Stimulated activated CD4-positive, alpha-beta T cell treated with anti-CD3 and anti-CD28 coated beads, Interleukin-1b, Interleukin-23, amount 100 ng/mL, for 48 hours (primary cell): Measurements from ENCODE around the gene PKD1L1.
"Not testable (repeated sequence)": the region's sequence is repeated elsewhere in the genome, so short reads cannot be mapped to it uniquely, and the experiment has no call there.

Source experiments
- DNase-seq: peaks from one replicate; pipeline ENCODE4 v3.0.0-alpha.2; 2020

The PKD1L1 gene

GRCh38 chr7:47813620-47814260 lies 134.5 kb downstream of the PKD1L1 start:
- DNase-seq, result no peak

GRCh38 chr7:47812429-47813136 lies 135.7 kb downstream of the PKD1L1 start:
- no peak for DNase-seq

GRCh38 chr7:47811632-47812380 lies 136.5 kb downstream of the PKD1L1 start:
- DNase-seq, result no peak

GRCh38 chr7:47809387-47809786 lies 138.9 kb downstream of the PKD1L1 start:
- DNase-seq, result no peak

DNA sequence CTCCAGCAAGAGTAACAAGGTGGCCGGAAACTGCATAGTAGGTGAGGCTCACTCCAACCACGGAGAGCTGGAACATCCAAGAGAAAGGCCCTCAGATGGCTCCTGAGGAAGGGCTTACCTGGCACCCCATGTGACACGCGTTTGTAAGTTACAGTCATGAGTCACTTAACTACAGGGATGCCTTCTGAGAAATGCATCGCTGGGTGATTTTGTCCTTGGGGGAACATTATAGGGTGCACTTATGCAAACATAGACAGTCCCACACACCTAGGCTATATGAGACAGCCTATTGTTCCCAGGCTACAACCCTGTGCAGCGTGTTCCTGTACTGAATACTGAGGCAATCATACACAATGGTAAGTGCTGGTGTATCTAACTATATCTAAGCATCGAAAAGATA lies 139.9 kb downstream of the PKD1L1 start:
- no peak for DNase-seq

DNA sequence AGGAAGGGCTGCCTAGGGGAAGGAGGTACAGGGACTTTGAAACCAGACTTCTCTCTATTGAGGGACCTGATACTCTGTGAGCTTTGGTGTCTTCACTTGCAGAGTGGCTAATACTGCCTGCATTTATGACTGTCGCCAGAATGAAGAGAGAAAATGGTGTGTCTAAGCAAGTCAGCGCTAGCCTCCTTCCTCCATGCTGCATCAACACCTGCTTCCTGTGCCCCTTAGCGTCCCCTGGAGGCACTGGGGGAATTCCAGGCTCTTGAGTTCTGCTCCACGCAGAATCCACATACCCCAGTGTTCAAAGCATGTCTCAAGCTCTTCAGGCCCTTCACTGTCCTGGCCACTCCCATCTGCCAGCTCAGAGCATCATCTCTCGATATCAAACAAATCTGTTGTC lies 140.5 kb downstream of the PKD1L1 start:
- DNase-seq, result no peak

- DNase-seq, result no peak
These were observed 141.1 kb downstream of the PKD1L1 start for GRCh38 chr7:47807126-47807525.

DNA sequence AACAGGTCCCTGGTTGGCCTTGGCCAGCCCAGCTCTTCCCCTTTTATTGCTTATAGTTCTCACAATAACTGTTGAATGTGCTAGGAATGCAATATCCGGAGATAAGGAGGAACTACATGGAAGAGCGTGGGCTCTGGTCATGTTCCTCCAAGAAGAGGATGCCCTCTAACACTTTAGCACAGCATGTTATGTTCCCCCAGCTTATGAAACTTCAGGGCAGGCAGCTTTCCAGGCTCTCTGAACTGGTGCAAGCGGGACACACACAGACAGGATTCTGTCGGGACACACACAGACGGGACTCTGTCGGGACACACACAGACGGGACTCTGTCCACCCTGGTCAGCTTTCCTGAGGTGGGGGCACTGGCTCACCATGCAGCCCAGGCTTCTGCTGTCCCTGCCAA lies 141.6 kb downstream of the PKD1L1 start:
- DNase-seq, result no peak

- DNase-seq, result no peak
These were observed 143.3 kb downstream of the PKD1L1 start for GRCh38 chr7:47804767-47805545.

DNA sequence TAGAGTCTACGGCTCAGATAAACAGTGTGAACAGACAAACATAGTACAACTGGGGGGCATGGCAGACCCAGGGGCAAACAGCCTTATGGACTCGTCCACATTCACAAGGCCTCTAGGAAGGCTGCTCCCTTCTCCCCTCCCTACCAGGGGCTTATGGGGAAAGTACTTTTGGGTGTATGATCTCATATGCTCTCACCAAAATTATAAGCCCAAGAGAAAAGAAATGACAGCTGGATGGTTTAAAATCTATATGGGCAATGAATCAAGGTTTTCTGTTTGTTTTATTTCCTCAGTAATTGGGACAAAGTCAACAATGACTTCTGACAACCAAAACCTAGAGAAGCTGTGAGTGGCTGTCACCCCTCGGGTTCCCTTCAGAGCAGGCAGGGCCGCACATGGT lies 144.4 kb downstream of the PKD1L1 start:
- DNase-seq, result no peak

DNA sequence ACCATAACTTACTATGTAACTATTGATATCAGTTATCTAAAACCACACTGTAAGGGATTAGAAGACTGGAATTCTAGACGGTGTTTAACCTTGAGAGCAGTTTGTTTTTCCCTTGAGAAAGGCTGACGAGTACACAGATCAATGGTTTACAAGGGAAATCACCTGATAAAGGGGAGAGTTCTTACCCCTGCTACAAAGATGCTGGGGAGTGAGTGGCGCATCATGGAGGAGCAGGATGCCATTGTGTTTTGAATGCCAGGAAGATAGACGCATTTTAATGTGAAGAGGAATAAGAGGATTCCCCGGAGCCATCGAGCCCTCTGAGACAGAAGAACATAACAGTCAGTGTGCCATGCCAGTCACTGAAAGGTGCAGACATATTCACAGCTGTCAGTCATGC lies 145.2 kb downstream of the PKD1L1 start:
- DNase-seq, result no peak

- DNase-seq, result no peak
These were observed 146.8 kb downstream of the PKD1L1 start for GRCh38 chr7:47801423-47801822.

DNA sequence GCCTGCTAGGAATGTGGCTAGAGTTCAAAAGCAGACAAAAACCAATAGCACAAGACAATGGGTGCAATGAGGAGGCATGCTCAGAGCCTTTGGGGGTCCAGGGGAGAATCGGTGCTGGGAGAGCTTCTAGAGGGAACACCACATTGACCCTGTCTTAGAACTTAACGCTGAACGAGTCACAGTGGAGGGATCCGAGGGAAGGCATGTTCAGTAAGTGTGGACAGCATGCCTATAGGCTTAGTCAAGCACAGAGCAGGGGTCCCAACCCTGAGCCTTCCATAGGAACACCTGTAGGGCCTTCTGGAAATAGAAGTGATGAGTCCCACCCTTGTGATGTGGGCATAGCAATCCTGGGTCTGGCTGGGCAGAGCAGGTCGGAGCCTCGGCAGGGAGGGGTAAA lies 148.7 kb downstream of the PKD1L1 start:
- no peak for DNase-seq

- DNase-seq, result no peak
These were observed 151.9 kb downstream of the PKD1L1 start for GRCh38 chr7:47796347-47796746.

- DNase-seq, result no peak
These were observed 152.6 kb downstream of the PKD1L1 start for GRCh38 chr7:47795631-47796030.

DNA sequence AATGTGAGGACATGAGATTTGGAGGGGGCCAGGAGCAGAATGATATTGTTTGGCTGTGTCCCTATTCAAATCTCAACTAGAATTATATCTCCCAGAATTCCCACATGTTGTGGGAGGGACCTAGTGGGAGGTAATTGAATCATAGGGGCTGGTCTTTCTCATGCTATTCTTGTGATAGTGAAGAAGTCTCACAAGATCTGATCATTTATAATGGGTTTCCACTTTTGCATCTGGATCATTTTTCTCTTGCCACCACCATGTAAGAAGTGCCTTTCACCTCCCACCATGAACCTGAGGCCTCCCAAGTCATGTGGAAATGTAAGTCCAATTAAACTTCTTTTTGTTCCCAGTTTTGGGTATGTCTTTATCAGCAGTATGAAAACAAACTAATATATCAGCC lies 153.1 kb downstream of the PKD1L1 start:
- not testable (repeated sequence) for DNase-seq

- no peak for DNase-seq
These were observed 154.2 kb downstream of the PKD1L1 start for GRCh38 chr7:47794016-47794415.

DNA sequence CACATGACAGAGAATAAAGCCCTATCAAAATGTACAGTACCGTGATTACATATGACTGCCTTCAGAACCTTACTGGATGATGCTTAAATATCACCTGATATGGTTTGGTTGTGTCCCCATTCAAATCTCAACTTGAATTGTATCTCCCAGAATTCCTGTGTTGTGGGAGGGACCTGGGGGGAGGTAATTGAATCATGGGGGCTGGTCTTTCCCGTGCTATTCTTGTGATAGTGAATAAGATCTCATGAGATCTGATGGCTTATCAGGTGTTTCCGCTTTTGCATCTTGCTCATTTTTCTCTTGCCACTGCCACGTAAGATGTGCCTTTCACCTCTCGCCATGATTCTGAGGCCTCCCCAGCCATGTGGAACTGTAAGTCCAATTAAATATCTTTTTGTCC lies 155.1 kb downstream of the PKD1L1 start:
- DNase-seq, result not testable (repeated sequence)

- no peak for DNase-seq
These were observed 155.6 kb downstream of the PKD1L1 start for GRCh38 chr7:47792521-47793121.

DNA sequence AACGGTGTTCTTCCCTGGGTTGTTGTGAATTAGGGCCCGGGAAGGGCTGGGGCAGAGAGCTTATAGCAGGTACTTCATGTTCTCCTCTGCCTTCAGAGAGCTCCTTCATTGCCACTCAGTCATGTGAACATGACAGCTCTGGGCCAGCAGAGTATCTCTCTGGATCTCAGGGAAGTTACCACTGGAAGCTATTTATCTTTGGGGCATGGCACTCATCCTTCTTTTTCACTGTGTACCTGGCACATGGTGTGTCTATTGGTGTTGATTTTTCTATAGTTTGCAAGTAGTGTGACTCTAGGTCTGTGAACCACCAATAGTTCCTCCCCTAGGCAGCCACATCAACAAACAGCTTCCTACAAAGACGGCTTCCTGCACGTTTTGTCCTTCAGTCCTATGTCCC lies 156.6 kb downstream of the PKD1L1 start:
- no peak for DNase-seq

DNA sequence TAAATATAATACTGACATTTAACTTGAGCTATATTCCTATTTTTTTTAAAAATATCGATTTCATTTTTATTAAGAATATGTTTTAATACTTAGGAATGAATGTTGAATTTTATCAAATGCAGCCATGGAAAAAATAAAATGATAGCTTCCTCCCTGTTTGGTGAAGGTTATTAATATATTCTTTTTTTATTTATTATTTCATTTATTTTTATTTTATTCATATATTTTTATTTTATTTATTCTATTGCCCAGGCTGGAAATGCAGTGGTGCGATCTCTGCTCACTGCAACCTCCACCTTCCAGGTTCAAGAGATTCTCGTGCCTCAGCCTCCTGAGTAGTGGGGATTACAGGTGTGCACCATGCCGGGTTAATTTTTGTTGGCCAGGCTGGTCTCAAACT lies 160.2 kb downstream of the PKD1L1 start:
- no peak for DNase-seq

- DNase-seq, result no peak
These were observed 160.8 kb downstream of the PKD1L1 start for GRCh38 chr7:47787249-47788069.
